Muscle of leg (tissue), 11 donors: ENCODE results near the gene NLGN1. TPM values are rescaled to one million over a fixed set of nuclear protein-coding genes. Genes with fewer than 3 reads are reported as not detected.

Experiments used
- DNase-seq: peaks from one replicate; pipeline ENCODE4 v3.0.0; 2013
- H3K27ac ChIP-seq: one replicate; pipeline ENCODE4 v1.5.1; 2013; ENCODE audit warnings: mild to moderate bottlenecking, low read length, control low read depth
- H3K27me3 ChIP-seq: one replicate; pipeline ENCODE4 v1.6.1; 2013; ENCODE audit warnings: low read length; ENCODE audit not compliant: control insufficient read depth, insufficient read depth
- H3K36me3 ChIP-seq: one replicate; pipeline ENCODE4 v1.6.1; 2013; ENCODE audit warnings: low read length; ENCODE audit not compliant: control insufficient read depth, insufficient read depth
- H3K4me1 ChIP-seq: one replicate; pipeline ENCODE4 v1.6.1; 2013; ENCODE audit warnings: low read length; ENCODE audit not compliant: control insufficient read depth, insufficient read depth
- H3K4me3 ChIP-seq: one replicate; pipeline ENCODE4 v1.5.1; 2013; ENCODE audit warnings: low read length, control low read depth
- H3K9me3 ChIP-seq: replicated peaks from 2 replicates; pipeline ENCODE4 v1.6.1; 2013; ENCODE audit warnings: low read depth, low read length; ENCODE audit not compliant: control insufficient read depth
- WGBS: methylation state at CpG from one replicate; pipeline ENCODE4 v1.1.5; 2013; ENCODE audit warnings: missing lambda C conversion rate; ENCODE audit not compliant: insufficient coverage; 5-methylcytosine and 5-hydroxymethylcytosine counted together
- polyA plus RNA-seq, 8 donors: library from polyadenylated mRNA; unstranded; fragments of 120-200 nt; gene quantifications; one replicate each; pipeline versions ENCODE4 v1.2.1 to v1.2.3, GENCODE V29; 2013; ENCODE audit warnings: inconsistent platforms in 1 of 8, low replicate concordance in 1 of 8; ENCODE audit not compliant: insufficient read length in 8 of 8, insufficient read depth in 1 of 8
- total RNA-seq: library from RNA; stranded (reverse); fragments of 120-200 nt; gene quantifications from one replicate; pipeline ENCODE4 v1.2.4, GENCODE V29; 2013

NLGN1 gene
- total and polyA plus RNA-seq, 9 donors: 0.95 to 8.5 (median 2.7) TPM

DNA sequence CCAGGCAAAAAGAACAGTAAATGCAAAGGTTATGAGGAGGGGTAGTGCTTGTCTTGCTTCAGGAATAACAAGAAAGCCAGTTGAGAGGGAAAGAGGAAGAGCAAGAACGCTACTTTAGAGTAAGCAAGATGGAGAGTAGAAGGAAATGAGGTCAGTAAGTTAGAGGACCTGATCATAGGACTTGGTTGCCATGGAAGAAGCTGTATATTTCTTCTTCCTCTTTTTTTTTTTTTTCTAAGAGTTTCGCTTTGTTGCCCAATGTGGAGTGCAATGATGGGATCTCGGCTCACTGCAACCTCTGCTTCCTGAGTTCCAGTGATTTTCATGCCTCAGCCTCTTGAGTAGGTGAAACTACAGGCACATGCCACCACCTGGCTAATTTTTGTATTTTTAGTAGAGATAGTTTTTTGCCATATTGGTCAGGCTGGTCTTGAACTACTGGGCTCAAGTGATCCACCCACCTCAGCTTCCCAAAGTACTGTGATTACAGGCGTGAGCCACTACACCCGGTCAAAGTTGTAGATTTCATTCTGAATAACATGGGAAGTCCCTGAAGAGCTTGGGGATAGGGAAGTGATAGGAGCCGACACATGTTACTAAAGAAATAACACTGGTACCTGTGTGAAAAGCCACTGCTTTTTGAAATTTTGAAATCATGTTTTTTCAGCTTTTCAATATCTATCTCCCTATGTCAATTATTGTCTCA, 933.7 kb downstream of the NLGN1 start:
- Histone ChIP-seq H3K4me3 (no peak overlapping the region), H3K27ac (peak overlapping the region; percentile 30), H3K36me3 (no peaks in the 10 kb centered on the region), H3K27me3 (no peaks in the 10 kb centered on the region), H3K9me3 (no peaks in the 10 kb centered on the region), H3K4me1 (no peaks in the 10 kb centered on the region)
- WGBS: 80% methylated on average over 1 of the region's 6 CpGs
- DNase-seq: peak; percentile 62

DNA sequence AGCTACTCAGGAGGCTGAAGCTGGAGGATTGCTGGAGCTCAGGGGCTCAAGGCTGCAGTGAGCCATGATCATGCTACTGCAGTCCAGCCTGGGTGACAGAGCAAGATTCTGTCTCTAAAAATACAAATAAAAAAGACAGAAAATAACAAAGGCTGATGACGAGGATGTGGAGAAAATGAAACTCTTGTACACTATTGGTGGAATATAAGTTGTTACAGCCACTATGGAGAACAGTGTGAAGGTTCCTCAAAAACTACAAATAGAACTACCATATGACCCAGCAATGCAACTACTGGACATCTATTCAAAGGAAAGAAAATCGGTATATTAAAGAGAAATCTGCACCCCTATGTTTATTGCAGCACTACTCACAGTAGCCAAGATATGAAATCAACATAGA, 934.8 kb downstream of the NLGN1 start:
- Histone ChIP-seq H3K4me3 (no peak overlapping the region), H3K36me3 (no peaks in the 10 kb centered on the region), H3K27ac (no peak overlapping the region), H3K4me1 (no peaks in the 10 kb centered on the region), H3K9me3 (no peaks in the 10 kb centered on the region), H3K27me3 (no peaks in the 10 kb centered on the region)
- WGBS: no CpG with 5 or more reads among the region's 2 CpGs
- peak; percentile 32 for DNase-seq

DNA sequence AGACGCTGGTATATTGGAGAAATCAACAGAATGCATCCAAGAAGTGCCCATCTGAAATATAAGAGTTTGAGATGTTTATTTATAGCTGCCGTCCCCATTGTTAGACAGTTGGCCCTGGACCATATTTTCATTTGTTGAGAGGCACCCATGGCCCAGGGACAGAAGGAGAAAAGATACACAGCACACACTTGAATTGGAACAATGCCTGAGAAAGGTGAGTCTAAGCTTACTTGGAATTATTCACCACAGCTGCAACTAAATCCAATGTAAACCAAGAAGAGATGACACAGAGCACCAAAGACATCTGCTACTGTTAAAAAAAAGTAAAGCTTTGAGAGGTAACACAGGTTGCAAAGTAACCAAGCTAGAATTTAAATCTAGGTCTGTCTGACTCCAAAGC, 936.1 kb downstream of the NLGN1 start:
- no peaks in the 10 kb centered on the region for H3K4me1 ChIP-seq
- no peaks in the 10 kb centered on the region for H3K36me3 ChIP-seq
- no peak overlapping the region for H3K27ac ChIP-seq
- H3K9me3 ChIP-seq: no peaks in the 10 kb centered on the region
- no peak overlapping the region for H3K4me3 ChIP-seq
- H3K27me3 ChIP-seq: no peaks in the 10 kb centered on the region
- no peak for DNase-seq
- WGBS: 86% methylated on average over 1 of the region's 2 CpGs

DNA sequence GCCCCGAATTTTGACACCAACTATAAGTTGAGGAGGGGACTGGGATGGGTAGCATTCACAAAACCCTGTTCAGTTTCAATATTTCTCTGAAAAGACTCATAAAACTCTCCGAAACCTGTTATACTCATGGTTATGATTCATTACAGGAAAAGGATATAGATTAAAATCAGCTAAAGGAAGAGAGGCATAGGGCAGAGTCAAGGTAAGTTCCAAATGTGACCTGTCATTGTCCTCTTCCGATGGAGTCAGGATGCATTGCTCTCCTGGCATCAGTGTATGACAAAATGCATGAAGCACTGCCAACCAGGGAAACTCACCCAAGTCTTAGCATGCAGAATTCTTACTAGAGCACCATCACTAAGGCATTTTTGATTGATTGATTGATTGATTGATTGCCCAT, 936.6 kb downstream of the NLGN1 start:
- Histone ChIP-seq H3K36me3 (no peaks in the 10 kb centered on the region), H3K4me1 (no peaks in the 10 kb centered on the region), H3K9me3 (no peaks in the 10 kb centered on the region), H3K4me3 (no peak overlapping the region), H3K27me3 (no peaks in the 10 kb centered on the region), H3K27ac (no peak overlapping the region)
- WGBS: 80% methylated on average over 1 of the region's 3 CpGs
- DNase-seq: no peak

DNA sequence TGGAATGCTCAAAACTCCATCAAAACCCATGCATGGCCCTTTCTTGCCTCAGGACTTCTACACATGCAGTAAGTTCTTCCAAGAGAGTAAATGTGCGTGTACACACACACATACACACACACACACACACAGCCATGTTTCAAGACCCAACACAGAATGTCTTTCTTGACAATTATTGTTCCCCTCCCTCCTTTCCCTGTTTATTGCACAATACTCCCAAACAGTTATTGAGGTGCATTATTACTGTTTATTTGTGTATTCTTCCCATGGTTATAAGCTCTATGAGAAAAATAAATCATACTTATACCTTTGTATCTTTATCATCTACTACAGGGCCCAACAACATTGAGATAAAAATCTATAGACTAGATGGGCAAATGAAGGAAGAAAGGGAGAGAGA, 937.8 kb downstream of the NLGN1 start:
- Histone ChIP-seq H3K4me1 (no peaks in the 10 kb centered on the region), H3K9me3 (no peaks in the 10 kb centered on the region), H3K27me3 (no peaks in the 10 kb centered on the region), H3K36me3 (no peaks in the 10 kb centered on the region), H3K27ac (no peak overlapping the region), H3K4me3 (no peak overlapping the region)
- no CpG with 5 or more reads among the region's 1 CpG for WGBS
- no peak for DNase-seq

DNA sequence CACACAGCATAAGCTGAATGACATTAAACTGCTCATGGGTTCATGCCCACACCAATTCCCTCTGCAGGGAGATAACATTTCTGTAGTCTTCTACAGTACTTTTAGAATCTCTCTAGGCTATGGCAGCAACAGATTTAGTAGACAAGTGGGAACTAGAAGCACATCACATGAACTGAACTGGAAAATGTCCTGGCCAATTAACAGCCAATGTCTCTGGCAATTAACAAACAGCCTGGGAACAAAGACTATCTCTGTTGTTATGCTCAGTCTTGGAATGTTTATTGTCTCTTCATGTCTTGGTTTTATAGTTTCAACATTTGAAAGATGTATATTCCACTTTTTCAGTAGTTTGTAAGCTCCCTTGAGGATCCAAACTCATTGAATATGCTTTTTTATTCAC, 938.4 kb downstream of the NLGN1 start:
- no peak overlapping the region for H3K27ac ChIP-seq
- no peaks in the 10 kb centered on the region for H3K4me1 ChIP-seq
- no peaks in the 10 kb centered on the region for H3K9me3 ChIP-seq
- no peaks in the 10 kb centered on the region for H3K36me3 ChIP-seq
- H3K4me3 ChIP-seq: no peak overlapping the region
- H3K27me3 ChIP-seq: no peaks in the 10 kb centered on the region
- DNase-seq: no peak
